IMR-90 (cell line): ENCODE data around the gene ALLC. TPM values are rescaled to one million over a fixed set of nuclear protein-coding genes. Genes with fewer than 3 reads are reported as not detected.

Source experiments
- ATAC-seq: fragments of 200-7000 bp; cut with Tn5 transposase; 2 replicates; pipeline ENCODE4 v1.9.1; 2020; ENCODE audit warnings: low read depth, mild to moderate bottlenecking, moderate library complexity
- BruUV-seq: library from RNA; stranded (reverse); fragments of 400-500 nt; replicated peaks from 2 replicates; lab custom pipeline; 2021; lab: Mats Ljungman, UMichigan
- CTCF ChIA-PET: fragments of 300-600 bp; formaldehyde crosslinking; extraction: SDS; loops from one replicate; lab custom pipeline; 2021; ENCODE audit warnings: antibody characterized with exemption; lab: Yijun Ruan, JAX
- POLR2A ChIA-PET: fragments of 300-600 bp; sonication (Branson Sonifier 250); formaldehyde crosslinking; loops from one replicate; lab custom pipeline; 2022; ENCODE audit warnings: antibody characterized with exemption; ENCODE audit not compliant: unreplicated experiment; lab: Charles Lee
- DNase-seq: peaks from one replicate; pipeline ENCODE4 v3.0.0; 2013
- H2AFZ ChIP-seq: replicated peaks from 2 replicates; pipeline ENCODE3; 2013; ENCODE audit warnings: low read length, mild to moderate bottlenecking; ENCODE audit not compliant: poor library complexity
- H2AK5ac ChIP-seq: 2 replicates; pipeline ENCODE4 v1.6.1; 2013; ENCODE audit warnings: low read depth, low read length, inconsistent platforms
- H2AK9ac ChIP-seq: replicated peaks from 2 replicates; pipeline ENCODE3; 2013; ENCODE audit warnings: mild to moderate bottlenecking, low read depth, low read length, moderate library complexity; ENCODE audit not compliant: poor library complexity
- H2BK120ac ChIP-seq: 2 replicates; pipeline ENCODE4 v1.6.1; 2013; ENCODE audit warnings: low read depth, low read length, inconsistent platforms
- H2BK15ac ChIP-seq: 3 replicates; pipeline ENCODE4 v1.6.1; 2013; ENCODE audit warnings: low read depth, low read length, inconsistent platforms
- H2BK20ac ChIP-seq: 2 replicates; pipeline ENCODE4 v1.6.1; 2013; ENCODE audit warnings: low read depth, mild to moderate bottlenecking, inconsistent platforms, low read length, moderate library complexity
- H2BK5ac ChIP-seq: 2 replicates; pipeline ENCODE4 v1.6.1; 2013; ENCODE audit warnings: mild to moderate bottlenecking, low read depth, low read length, inconsistent platforms; ENCODE audit not compliant: poor library complexity, severe bottlenecking
- H3K14ac ChIP-seq: replicated peaks from 2 replicates; pipeline ENCODE4 v1.6.1; 2013; ENCODE audit warnings: low read depth, low read length, inconsistent platforms
- H3K18ac ChIP-seq: 2 replicates; pipeline ENCODE4 v1.6.1; 2013; ENCODE audit warnings: low read depth, low read length, control low read depth
- H3K23ac ChIP-seq: 2 replicates; pipeline ENCODE4 v1.6.1; 2013; ENCODE audit warnings: low read depth, low read length, inconsistent platforms
- H3K27ac ChIP-seq: 2 replicates; pipeline ENCODE4 v1.5.1; 2013; ENCODE audit warnings: mild to moderate bottlenecking, control low read depth, low read length; ENCODE audit not compliant: insufficient read depth
- H3K27me3 ChIP-seq: 2 replicates; pipeline ENCODE4 v1.6.1; 2013; ENCODE audit warnings: low read length; ENCODE audit not compliant: control insufficient read depth, insufficient read depth
- H3K36me3 ChIP-seq: 2 replicates; pipeline ENCODE4 v1.6.1; 2013; ENCODE audit warnings: low read length, mixed read lengths; ENCODE audit not compliant: control insufficient read depth, insufficient read depth
- H3K4ac ChIP-seq: 2 replicates; pipeline ENCODE4 v1.6.1; 2013; ENCODE audit warnings: low read depth, low read length, inconsistent platforms
- H3K4me1 ChIP-seq: 2 replicates; pipeline ENCODE4 v1.6.1; 2013; ENCODE audit warnings: low read length, mixed read lengths; ENCODE audit not compliant: control insufficient read depth, insufficient read depth
- H3K4me2 ChIP-seq: 2 replicates; pipeline ENCODE4 v1.6.1; 2013; ENCODE audit warnings: low read depth, mild to moderate bottlenecking, control low read depth, low read length, moderate library complexity
- H3K4me3 ChIP-seq: 2 replicates; pipeline ENCODE4 v1.5.1; 2013; ENCODE audit warnings: low read depth, mild to moderate bottlenecking, control low read depth, low read length, moderate library complexity; ENCODE audit not compliant: insufficient read depth
- H3K56ac ChIP-seq: 2 replicates; pipeline ENCODE4 v1.6.1; 2013; ENCODE audit warnings: low read length, inconsistent platforms; ENCODE audit not compliant: insufficient read depth; ENCODE audit errors: extremely low read depth
- H3K79me1 ChIP-seq, 2 experiments: 2 replicates each; pipeline ENCODE4 v1.6.1; 2013; ENCODE audit warnings: low read length in 2 of 2, inconsistent platforms in 1 of 2, low read depth in 1 of 2
- H3K9ac ChIP-seq: 2 replicates; pipeline ENCODE4 v1.6.1; 2013; ENCODE audit warnings: low read depth, low read length, control low read depth
- H3K9me1 ChIP-seq: 2 replicates; pipeline ENCODE4 v1.6.1; 2013; ENCODE audit warnings: low read length, inconsistent platforms; ENCODE audit not compliant: insufficient read depth
- H3K9me3 ChIP-seq: 2 replicates; pipeline ENCODE4 v1.6.1; 2013; ENCODE audit warnings: low read length; ENCODE audit not compliant: control insufficient read depth, insufficient read depth
- H4K20me1 ChIP-seq: 2 replicates; pipeline ENCODE4 v1.6.1; 2013; ENCODE audit warnings: low read length, inconsistent platforms; ENCODE audit not compliant: insufficient read depth
- H4K5ac ChIP-seq: 2 replicates; pipeline ENCODE4 v1.6.1; 2013; ENCODE audit warnings: mild to moderate bottlenecking, low read depth, low read length, control low read depth
- H4K8ac ChIP-seq, 2 experiments: 2 replicates each; pipeline ENCODE4 v1.6.1; 2013; ENCODE audit warnings: low read depth in 2 of 2, low read length in 2 of 2, control low read depth in 1 of 2, inconsistent platforms in 1 of 2
- H4K91ac ChIP-seq: 2 replicates; pipeline ENCODE4 v1.6.1; 2013; ENCODE audit warnings: low read depth, low read length, inconsistent platforms; ENCODE audit not compliant: insufficient read depth
- CHD1 ChIP-seq: IDR thresholded peaks from 2 replicates; pipeline ENCODE4 v1.6.1; 2012; ENCODE audit warnings: low read depth, low read length, improper control_type of control experiment
- CTCF ChIP-seq: conservative IDR thresholded peaks from 2 replicates; pipeline ENCODE4 v1.5.1; 2012; ENCODE audit warnings: mild to moderate bottlenecking, low read depth, low read length, improper control_type of control experiment
- FOS ChIP-seq: fragments of 150-350 bp; IDR thresholded peaks from 2 replicates; pipeline ENCODE4 v1.6.1; 2016; ENCODE audit warnings: low read depth, low read length
- MAFK ChIP-seq: IDR thresholded peaks from 2 replicates; pipeline ENCODE4 v1.6.1; 2012; ENCODE audit warnings: low read depth, low read length, improper control_type of control experiment
- MAZ ChIP-seq: IDR thresholded peaks from 2 replicates; pipeline ENCODE4 v1.6.1; 2012; ENCODE audit warnings: low read depth, mild to moderate bottlenecking, low read length, improper control_type of control experiment, moderate library complexity, borderline replicate concordance
- MXI1 ChIP-seq: IDR thresholded peaks from 2 replicates; pipeline ENCODE4 v1.6.1; 2012; ENCODE audit warnings: low read depth, mild to moderate bottlenecking, low read length, moderate library complexity, borderline replicate concordance
- NFE2L2 ChIP-seq: fragments of 150-350 bp; IDR thresholded peaks from 2 replicates; pipeline ENCODE4 v1.6.1; 2016; ENCODE audit warnings: low read depth, mild to moderate bottlenecking, low read length
- POLR2A ChIP-seq: IDR thresholded peaks from 2 replicates; pipeline ENCODE4 v1.6.1; 2012; ENCODE audit warnings: mild to moderate bottlenecking, low read depth, low read length
- RAD21 ChIP-seq: IDR thresholded peaks from 2 replicates; pipeline ENCODE4 v1.6.1; 2012; ENCODE audit warnings: low read length, improper control_type of control experiment
- RCOR1 ChIP-seq: IDR thresholded peaks from 2 replicates; pipeline ENCODE4 v1.6.1; 2012; ENCODE audit warnings: mild to moderate bottlenecking, low read length, improper control_type of control experiment; ENCODE audit not compliant: insufficient replicate concordance
- RFX5 ChIP-seq: IDR thresholded peaks from 2 replicates; pipeline ENCODE4 v1.8.0; 2012; ENCODE audit warnings: low read depth, mild to moderate bottlenecking, low read length, moderate library complexity
- SMC3 ChIP-seq: fragments of 150-350 bp; IDR thresholded peaks from 2 replicates; pipeline ENCODE4 v1.6.1; 2016; ENCODE audit warnings: low read depth, mild to moderate bottlenecking, antibody characterized with exemption, low read length, moderate library complexity
- WGBS, 2 experiments: methylation state at CpG; one replicate each; pipeline versions ENCODE4 v1.1.5 to v1.1.7; 2013; ENCODE audit warnings: missing lambda C conversion rate in 2 of 2; ENCODE audit not compliant: insufficient read length in 1 of 2; ENCODE audit errors: extremely low coverage in 2 of 2; 5-methylcytosine and 5-hydroxymethylcytosine counted together
- dilution Hi-C: fragments of 300-500 bp; cut with HindIII; formaldehyde crosslinking; loops from one replicate; pipeline ENCODE4 v1.14.3; 2018; ENCODE audit warnings: low sequenced_read_pairs; ENCODE audit not compliant: unreplicated experiment
- in situ Hi-C: fragments of 300-500 bp; cut with MboI; formaldehyde crosslinking; loops from 3 replicates; pipeline ENCODE4 v1.14.3; 2019; ENCODE audit warnings: low sequenced_read_pairs, inconsistent platforms, mixed read lengths
- intact Hi-C: fragments of 100-400 bp; cut with micrococcal nuclease; formaldehyde crosslinking; loops from 2 replicates; pipeline ENCODE4 v1.10.0; 2022
- polyA plus RNA-seq, 3 experiments: library from polyadenylated mRNA; depleted of rRNA; stranded (reverse); fragments of >200 nt; gene quantifications; 2 replicates each; pipeline ENCODE4 v1.2.3, GENCODE V29; 2012; ENCODE audit warnings: low replicate concordance in 1 of 3
- total RNA-seq: library from RNA; depleted of rRNA; stranded (reverse); fragments of >200 nt; gene quantifications from 2 replicates; pipeline ENCODE4 v1.2.3, GENCODE V29; 2012
- TF ChIP-seq, protein P1 (sequence below): fragments of 150-350 bp; IDR thresholded peaks from 2 replicates; pipeline ENCODE4 v1.6.1; 2017; ENCODE audit warnings: mild to moderate bottlenecking, antibody characterized with exemption, low read length, low read depth
- TF ChIP-seq, protein P2 (sequence below): fragments of 150-350 bp; IDR thresholded peaks from 2 replicates; pipeline ENCODE4 v1.6.1; 2016; ENCODE audit warnings: low read depth, mild to moderate bottlenecking, low read length, moderate library complexity, borderline replicate concordance

Gene ALLC
- total and polyA plus RNA-seq, 2 of the 4 experiments (the other 2 are of a cell fraction): not detected

- no peak overlapping the region for H3K9ac ChIP-seq
- TF ChIP-seq MAZ: no peak
- no peak for TF ChIP-seq RCOR1
- TF ChIP-seq, protein P1, sequence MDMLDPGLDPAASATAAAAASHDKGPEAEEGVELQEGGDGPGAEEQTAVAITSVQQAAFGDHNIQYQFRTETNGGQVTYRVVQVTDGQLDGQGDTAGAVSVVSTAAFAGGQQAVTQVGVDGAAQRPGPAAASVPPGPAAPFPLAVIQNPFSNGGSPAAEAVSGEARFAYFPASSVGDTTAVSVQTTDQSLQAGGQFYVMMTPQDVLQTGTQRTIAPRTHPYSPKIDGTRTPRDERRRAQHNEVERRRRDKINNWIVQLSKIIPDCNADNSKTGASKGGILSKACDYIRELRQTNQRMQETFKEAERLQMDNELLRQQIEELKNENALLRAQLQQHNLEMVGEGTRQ: no peak
- no peak for TF ChIP-seq MXI1
- no peak for TF ChIP-seq RFX5
- no peak for TF ChIP-seq CTCF
- TF ChIP-seq POLR2A: no peak
- no peak for TF ChIP-seq NFE2L2
- TF ChIP-seq MAFK: no peak
- TF ChIP-seq, protein P2, sequence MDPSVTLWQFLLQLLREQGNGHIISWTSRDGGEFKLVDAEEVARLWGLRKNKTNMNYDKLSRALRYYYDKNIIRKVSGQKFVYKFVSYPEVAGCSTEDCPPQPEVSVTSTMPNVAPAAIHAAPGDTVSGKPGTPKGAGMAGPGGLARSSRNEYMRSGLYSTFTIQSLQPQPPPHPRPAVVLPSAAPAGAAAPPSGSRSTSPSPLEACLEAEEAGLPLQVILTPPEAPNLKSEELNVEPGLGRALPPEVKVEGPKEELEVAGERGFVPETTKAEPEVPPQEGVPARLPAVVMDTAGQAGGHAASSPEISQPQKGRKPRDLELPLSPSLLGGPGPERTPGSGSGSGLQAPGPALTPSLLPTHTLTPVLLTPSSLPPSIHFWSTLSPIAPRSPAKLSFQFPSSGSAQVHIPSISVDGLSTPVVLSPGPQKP: no peak
- TF ChIP-seq FOS: no peak
- no peak for TF ChIP-seq CHD1
- no peak for TF ChIP-seq SMC3
- TF ChIP-seq RAD21: no peak
- H3K9me3 ChIP-seq: no peaks in the 10 kb centered on the region
- H3K27ac ChIP-seq: no peak overlapping the region
- no peak overlapping the region for H3K56ac ChIP-seq
- CTCF ChIA-PET: no interaction called here
- no peak overlapping the region for H3K18ac ChIP-seq
- no peak overlapping the region for H3K4me2 ChIP-seq
- no peaks in the 10 kb centered on the region for H3K9me1 ChIP-seq
- no peak overlapping the region for H3K4me3 ChIP-seq
- H2BK5ac ChIP-seq: no peak overlapping the region
- no peaks in the 10 kb centered on the region for H3K4me1 ChIP-seq
- dilution Hi-C loops (no loop called here), intact Hi-C loops (no loop called here), in situ Hi-C loops (no loop called here)
- no peak overlapping the region for H2BK20ac ChIP-seq
- H2AK9ac ChIP-seq: no peak overlapping the region
- H3K36me3 ChIP-seq: no peaks in the 10 kb centered on the region
- BruUV-seq: no TSS peak
- H4K8ac ChIP-seq: no peak overlapping the region
- ATAC-seq: no peak
- POLR2A ChIA-PET: no interaction called here
- no peak overlapping the region for H3K14ac ChIP-seq
- H3K23ac ChIP-seq: no peak overlapping the region
- no peak for DNase-seq
- H2BK120ac ChIP-seq: no peak overlapping the region
- no peak overlapping the region for H2AFZ ChIP-seq
- no peak overlapping the region for H4K91ac ChIP-seq
- 87% methylated on average over 10 of the region's 18 CpGs; no CpG with 5 or more reads in 1 of the 2 experiments for WGBS, 2 experiments
- no peaks in the 10 kb centered on the region for H4K20me1 ChIP-seq
- no peaks in the 10 kb centered on the region for H3K79me1 ChIP-seq
- H3K27me3 ChIP-seq: peaks cover 8% of the 10 kb centered on the region
- no peak overlapping the region for H2AK5ac ChIP-seq
- no peak overlapping the region for H3K4ac ChIP-seq
- H4K5ac ChIP-seq: no peak overlapping the region
- no peak overlapping the region for H2BK15ac ChIP-seq
Observed at GRCh38 chr2:3680548-3681345, 22.7 kb downstream of the ALLC start.
